Midbrain (tissue), 1 donor: ENCODE results near the gene MACF1.
A peak's percentile ranks its signal among the peaks of the same experiment; 100 is the strongest.
"Not testable (repeated sequence)": the region's sequence is repeated elsewhere in the genome, so short reads cannot be mapped to it uniquely, and the experiment has no call there.

Experiments
- DNase-seq: peaks from one replicate; lab custom pipeline; 2025; lab: John Stamatoyannopoulos, UW

The MACF1 gene

GRCh38 chr1:39493043-39493810 lies 288.7 kb downstream of the MACF1 start:
- DNase-seq: not testable (repeated sequence)

GRCh38 chr1:39494671-39495410 lies 290.3 kb downstream of the MACF1 start:
- DNase-seq: no peak

- not testable (repeated sequence) for DNase-seq
Observed at GRCh38 chr1:39496520-39496919, 292.0 kb downstream of the MACF1 start.

GRCh38 chr1:39497585-39497984 lies 293.1 kb downstream of the MACF1 start:
- no peak for DNase-seq

GRCh38 chr1:39498096-39498710 lies 293.7 kb downstream of the MACF1 start:
- DNase-seq: not testable (repeated sequence)

GRCh38 chr1:39498821-39499220 lies 294.3 kb downstream of the MACF1 start:
- DNase-seq: not testable (repeated sequence)

- no peak for DNase-seq
Observed at GRCh38 chr1:39499668-39500067, 295.2 kb downstream of the MACF1 start.

- no peak for DNase-seq
Observed at GRCh38 chr1:39500862-39501389, 296.4 kb downstream of the MACF1 start.

GRCh38 chr1:39501666-39502065 lies 297.2 kb downstream of the MACF1 start:
- no peak for DNase-seq

GRCh38 chr1:39504436-39504835 lies 299.9 kb downstream of the MACF1 start:
- DNase-seq: not testable (repeated sequence)

GRCh38 chr1:39505289-39505688 lies 300.8 kb downstream of the MACF1 start:
- DNase-seq: no peak

- peak; percentile 22 for DNase-seq
Observed at GRCh38 chr1:39507230-39507928, 302.9 kb downstream of the MACF1 start.

- no peak for DNase-seq
Observed at GRCh38 chr1:39508266-39508665, 303.8 kb downstream of the MACF1 start.

GRCh38 chr1:39508857-39509305 lies 304.4 kb downstream of the MACF1 start:
- no peak for DNase-seq

- no peak for DNase-seq
Observed at GRCh38 chr1:39509360-39510009, 305.0 kb downstream of the MACF1 start.

- DNase-seq: not testable (repeated sequence)
Observed at GRCh38 chr1:39510570-39511186, 306.2 kb downstream of the MACF1 start.

GRCh38 chr1:39511477-39511876 lies 307.0 kb downstream of the MACF1 start:
- DNase-seq: not testable (repeated sequence)

GRCh38 chr1:39512234-39512847 lies 307.8 kb downstream of the MACF1 start:
- DNase-seq: not testable (repeated sequence)

- not testable (repeated sequence) for DNase-seq
Observed at GRCh38 chr1:39514710-39515124, 310.2 kb downstream of the MACF1 start.
